Stimulated activated naive CD4-positive, alpha-beta T cell (primary cell): Measurements from ENCODE around the gene PIN4.
A peak's percentile ranks its signal among the peaks of the same experiment; 100 is the strongest.
"Not testable (repeated sequence)": the region's sequence is repeated elsewhere in the genome, so short reads cannot be mapped to it uniquely, and the experiment has no call there.

Source experiments
- DNase-seq, 6 experiments: peaks; one replicate each; lab custom pipeline; 2025; lab: John Stamatoyannopoulos, UW

PIN4 gene

DNA sequence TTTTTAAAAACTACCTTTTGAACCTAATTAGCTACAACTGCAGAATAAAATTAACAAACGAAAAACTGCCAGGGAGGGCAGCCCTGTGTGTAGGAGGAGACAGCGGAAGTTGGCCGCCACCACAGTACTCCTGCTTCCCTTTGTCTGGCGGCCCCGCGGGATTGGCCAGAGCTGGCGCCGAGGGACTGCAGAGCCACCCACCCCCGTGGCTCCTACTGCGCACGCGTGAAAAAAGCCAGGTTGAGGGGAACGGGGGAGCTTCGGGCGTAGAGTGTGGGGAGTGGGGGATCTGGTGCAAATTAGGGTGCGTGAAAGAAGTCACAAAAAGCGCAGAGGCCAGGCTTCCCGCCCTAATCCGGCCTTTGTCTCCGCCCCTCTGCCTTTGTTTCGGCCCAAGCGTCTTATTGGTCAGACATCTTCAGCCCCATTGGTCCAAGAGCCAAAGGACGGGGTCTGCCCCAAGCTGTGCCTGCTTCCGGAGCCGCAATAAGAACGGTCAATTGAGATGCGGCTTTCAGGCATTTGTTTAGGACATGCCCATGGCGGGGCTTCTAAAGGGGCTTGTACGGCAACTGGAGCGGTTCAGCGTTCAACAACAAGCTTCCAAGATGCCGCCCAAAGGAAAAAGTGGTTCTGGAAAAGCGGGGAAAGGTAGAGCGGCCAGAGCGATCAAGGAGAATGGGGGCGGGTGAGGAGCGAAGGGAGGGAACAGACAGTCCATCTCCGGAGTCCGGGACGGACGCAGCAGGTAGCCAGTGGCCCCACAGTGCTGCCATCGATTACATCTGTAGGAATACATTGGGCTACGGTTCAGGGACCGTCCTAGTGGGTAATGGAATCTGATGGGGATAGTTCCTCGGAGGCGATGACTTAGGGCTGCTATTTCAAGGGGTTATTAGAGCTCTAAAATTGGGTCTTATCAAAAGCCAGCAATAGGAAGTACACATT, at the start of gene PIN4:
PIN4 (plus strand) TSS at position 580 of the 948 bp plus-strand sequence; CDS start at position 609, 29 bp downstream.
- peak; percentile 64 to 88 (median 82) for DNase-seq

- DNase-seq = no peak
Measured at GRCh38 chrX:72132456-72132855, 49.1 kb upstream of the PIN4 start.

GRCh38 chrX:72133851-72134546, 47.6 kb upstream of the PIN4 start:
- no peak for DNase-seq

GRCh38 chrX:72137846-72138495, 43.6 kb upstream of the PIN4 start:
- no peak for DNase-seq

DNA sequence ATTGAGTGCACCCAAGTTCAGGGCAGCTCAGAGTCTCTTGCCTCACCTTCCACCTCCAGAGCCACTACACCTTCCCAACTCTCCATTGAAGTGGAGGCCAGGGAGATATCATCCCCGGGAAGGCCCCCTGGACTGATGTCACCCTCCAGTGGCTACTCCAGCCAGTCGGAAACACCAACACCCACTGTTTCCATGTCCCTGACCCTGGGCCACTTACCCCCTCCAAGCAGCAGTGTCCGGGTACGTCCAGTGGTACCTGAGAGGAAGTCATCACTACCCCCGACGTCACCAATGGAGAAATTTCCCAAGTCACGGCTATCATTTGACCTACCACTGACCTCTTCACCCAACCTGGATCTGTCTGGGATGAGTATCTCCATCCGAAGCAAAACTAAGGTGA, 42.0 kb upstream of the PIN4 start:
- no peak for DNase-seq

DNA sequence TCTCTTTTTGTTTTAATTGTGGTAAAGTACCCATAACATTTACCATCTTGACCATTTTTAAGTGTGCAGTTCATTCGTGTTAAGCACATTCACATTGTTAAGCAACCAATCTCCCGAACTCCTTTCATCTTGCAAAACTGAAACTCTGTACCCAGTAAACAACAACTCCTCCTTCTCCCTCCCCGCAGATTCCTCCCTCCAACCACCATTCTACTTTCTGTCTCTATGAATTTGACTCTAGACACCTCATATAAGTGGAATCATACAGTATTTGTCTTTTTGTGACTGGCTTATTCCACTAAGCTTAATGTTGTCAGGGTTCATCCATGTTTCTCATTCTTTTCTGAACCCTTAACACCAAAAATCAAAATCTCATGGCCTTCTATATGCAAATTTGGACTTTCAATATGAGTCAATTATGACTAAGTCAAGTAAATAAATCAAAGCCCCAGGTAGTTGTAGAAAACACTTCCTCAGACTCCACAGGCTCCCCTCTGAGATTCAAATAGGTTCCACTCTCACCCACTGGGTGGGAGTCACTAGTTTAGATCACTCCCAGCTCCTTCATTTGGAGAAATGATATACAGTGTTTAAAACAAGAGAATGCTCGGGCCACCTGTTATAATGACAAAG, 40.1 kb upstream of the PIN4 start:
- DNase-seq = no peak

DNA sequence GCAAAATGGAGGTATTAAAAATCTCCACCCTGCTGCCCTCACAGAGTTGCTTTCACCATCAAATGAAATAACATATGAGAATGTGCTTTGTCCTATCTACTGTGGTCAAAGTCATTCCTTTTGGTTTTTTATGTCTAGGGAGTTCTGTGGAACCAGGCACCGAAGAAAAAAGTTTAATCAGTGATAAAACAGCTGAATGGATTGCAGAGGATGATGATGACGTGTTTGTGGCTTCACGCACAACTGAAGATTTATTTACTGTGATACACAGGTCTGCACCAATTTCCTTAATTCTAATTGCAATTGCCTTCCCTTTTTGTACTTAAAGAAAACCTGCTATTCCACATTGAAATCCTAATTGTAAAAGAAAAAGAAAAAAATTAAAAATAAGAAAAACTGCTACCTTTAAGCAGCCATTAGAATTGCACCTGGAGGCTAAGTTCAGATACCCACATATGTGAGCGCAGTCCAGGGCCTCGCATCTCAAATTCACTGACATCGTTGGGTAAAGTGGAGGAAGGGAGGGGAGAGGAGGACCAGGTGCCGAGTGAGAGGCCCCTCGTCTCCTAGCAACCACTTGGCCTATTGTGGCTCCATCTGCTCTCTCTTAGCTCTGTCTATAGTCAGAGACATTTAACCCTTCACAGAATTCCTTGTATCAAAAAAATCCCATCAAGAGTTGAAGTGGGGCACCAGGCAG, 39.3 kb upstream of the PIN4 start:
- DNase-seq = no peak

- DNase-seq = no peak
Measured at GRCh38 chrX:72142794-72143608, 38.6 kb upstream of the PIN4 start.

DNA sequence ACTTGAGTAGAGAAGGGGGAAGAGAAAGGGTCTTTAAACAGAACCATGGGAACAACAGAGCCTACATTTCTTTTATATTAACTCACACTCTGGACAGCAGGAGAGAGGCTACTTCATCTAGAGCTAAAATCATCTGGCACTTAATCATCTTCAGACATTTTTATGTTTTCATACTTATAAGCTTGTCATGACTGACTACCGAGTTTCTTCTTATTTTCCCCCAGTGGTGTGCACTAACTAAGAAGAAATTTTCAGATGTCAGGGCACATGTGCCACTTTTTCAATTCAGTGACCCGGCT, 38.0 kb upstream of the PIN4 start:
- no peak for DNase-seq

DNA sequence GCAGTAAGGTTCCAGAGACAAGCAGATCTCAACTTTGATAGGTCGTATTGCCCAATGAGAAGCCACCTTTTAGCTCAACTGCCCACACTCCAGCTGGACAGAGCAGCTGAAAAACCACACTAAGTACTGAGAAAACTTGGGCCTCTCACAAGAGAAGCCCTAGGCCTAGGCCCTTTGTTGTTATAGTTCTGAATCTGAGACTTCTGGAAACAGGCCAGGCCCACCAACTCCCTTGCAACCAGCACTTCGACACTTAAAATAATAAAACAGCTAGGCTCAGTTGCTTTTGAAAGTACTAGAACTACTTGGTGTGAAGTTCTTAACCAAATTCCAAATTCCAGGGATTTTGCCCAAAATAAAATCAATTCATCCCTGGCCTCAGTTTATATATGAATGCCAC, 36.4 kb upstream of the PIN4 start:
- no peak for DNase-seq

GRCh38 chrX:72146527-72146926, 35.0 kb upstream of the PIN4 start:
- no peak for DNase-seq

DNA sequence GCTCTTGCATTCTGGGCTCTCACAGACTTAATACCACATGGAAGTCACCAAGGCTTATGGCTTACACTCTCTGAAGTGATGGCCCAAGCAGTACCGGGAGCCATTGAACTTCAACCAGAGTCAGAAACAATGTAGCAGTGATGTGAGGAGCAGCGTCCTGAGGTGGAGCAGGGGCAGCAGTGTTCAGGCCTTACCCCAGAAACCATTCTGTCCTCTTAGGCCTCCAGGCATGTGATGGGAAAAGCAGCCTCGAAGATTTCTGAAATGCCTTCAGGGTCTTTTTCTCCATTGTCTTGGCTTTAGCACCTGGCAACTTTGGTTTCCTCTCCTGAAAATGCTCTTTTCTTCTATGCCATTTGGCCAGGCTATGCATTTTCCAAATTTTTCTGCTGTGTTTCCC, 22.8 kb upstream of the PIN4 start:
- DNase-seq = no peak

GRCh38 chrX:72159769-72160168, 21.8 kb upstream of the PIN4 start:
- no peak for DNase-seq

DNA sequence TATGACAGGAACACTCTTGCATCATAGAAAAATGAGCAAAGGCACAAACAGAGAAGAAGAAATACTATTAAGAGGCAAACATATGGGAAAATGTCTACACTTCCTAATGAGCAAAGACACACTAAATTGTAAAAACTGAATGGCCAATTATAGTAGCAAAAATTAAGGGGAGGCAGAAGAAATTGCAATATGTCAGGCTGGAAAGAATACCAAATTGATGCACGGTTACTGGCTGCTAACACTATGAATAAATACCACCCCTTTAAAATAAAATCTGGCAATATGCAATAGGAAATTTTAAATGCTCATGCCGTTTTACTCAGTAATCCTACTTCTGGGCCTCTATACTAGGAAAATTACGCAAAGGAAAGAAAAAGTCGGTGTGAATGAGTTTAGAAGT, 16.0 kb upstream of the PIN4 start:
- DNase-seq = no peak

DNA sequence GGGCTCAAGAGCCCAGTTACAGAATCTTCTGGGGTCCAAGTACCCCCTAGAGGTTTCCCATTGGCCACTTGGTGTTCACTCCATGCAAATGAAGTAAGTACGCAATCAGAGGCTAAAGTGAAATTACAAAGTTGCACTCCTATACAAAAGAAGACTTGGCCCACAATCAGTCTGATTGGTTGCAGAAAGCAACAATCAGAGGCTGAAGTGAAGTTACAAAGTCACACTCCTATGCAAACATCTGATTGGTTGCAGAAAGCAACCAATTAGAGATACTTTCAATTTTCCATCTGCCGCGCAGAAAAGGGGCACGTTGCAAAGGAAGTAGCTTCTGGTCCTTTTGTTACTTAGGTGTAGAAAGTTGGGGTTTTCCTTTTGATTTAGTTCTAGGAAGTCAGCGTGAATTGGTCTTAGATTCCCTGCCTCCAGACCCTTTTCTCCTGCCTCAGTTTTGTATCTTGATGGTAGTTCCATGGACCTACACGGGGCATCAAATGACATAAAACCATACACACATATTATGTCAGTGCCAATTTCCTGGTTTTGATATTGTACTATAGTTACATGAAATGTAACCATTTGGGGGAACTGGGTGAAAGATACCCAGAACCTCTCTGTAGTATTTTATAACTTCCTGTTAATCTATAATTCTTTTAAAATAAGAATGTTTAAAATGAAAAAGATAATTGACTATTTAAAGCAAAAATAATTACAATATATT, 12.4 kb upstream of the PIN4 start:
- peak in 5 of 6 experiments; percentile 20 to 63 (median 57) for DNase-seq

- DNase-seq = not testable (repeated sequence)
Measured at GRCh38 chrX:72176289-72176688, 5.3 kb upstream of the PIN4 start.

- DNase-seq = no peak
Measured at GRCh38 chrX:72176981-72177380, 4.6 kb upstream of the PIN4 start.

GRCh38 chrX:72180539-72180938, 1.0 kb upstream of the PIN4 start:
- DNase-seq = no peak

DNA sequence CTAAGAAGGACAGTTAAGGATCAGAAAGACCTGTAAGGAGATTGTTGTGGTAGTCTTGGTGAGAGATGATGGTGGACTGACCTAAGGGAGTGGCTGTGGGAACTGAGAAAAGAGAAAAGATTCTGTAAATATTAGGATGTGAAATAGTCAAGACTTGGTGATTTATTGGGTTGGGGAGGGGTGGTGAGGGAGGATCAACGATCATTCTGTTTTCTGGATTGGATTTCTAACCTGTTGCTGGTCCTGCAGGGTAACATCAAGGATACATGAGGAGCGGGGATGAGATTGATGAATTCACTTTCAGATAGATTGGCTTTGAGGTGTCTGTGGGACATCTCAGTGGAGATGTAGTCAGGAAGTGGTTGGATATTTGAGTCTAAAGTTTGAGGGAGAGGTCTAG, 1.4 kb downstream of the PIN4 start:
- DNase-seq = no peak

DNA sequence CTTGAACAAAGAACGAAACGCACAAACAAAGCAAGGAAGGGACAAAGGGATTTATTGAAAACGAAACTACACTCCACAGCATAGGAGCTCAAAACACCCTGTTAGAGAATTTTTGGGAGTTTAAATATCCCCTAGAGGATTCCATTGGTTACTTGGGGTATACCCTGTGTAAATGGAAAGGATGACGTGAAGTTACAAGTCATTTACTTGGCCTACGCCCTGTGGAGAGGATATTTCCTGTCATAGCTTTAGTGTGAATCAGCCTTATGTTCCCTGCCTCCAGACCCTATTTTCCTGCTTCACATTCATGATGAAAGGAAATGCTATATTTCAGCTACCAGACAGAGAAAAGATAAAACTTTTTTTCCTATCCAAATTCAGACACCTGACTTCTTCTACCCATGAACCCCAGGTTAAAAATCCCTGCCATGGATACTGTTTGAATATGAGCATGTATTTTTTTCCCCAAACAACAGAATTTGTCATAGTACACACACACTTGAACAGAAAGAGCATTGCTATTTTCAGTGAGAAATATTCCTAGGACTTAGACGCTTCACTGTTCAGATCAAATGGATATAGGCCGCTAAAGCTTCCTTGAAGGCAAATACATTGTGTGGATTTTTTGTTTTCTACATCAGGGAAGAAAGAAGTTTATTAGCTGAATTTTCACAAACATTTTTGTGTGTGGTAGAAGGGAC, 20.4 kb downstream of the PIN4 start:
- DNase-seq = no peak
